Endothelial cell of umbilical vein (primary cell): ENCODE measurements around the gene ABI3BP. TPM values are rescaled to one million over a fixed set of nuclear protein-coding genes. Genes with fewer than 3 reads are reported as not detected.

Experiments
- BruUV-seq: library from RNA; stranded (reverse); fragments of 400-500 nt; replicated peaks from 2 replicates; lab custom pipeline; 2021; lab: Mats Ljungman, UMichigan
- CTCF ChIA-PET: fragments of 300-600, 350-600 bp; sonication (Branson Sonifier 250); formaldehyde crosslinking; loops from one replicate; lab custom pipeline; 2021; ENCODE audit warnings: antibody characterized with exemption, inconsistent platforms; lab: Charles Lee
- POLR2A ChIA-PET: fragments of 300-600, 350-600 bp; sonication (Branson Sonifier 250); formaldehyde crosslinking; loops from one replicate; lab custom pipeline; 2021; ENCODE audit warnings: antibody characterized with exemption, inconsistent platforms; lab: Charles Lee
- DNase-seq: peaks from one replicate; pipeline ENCODE4 v3.0.0-alpha.2; 2011; ENCODE audit warnings: low read depth, low spot score
- FAIRE-seq: peaks from 2 replicates; lab custom pipeline; 2011; peaks lifted over from hg19 to GRCh38; lab: Jason Lieb, UNC
- H2AFZ ChIP-seq: 2 replicates; pipeline ENCODE4 v1.6.0; 2012; ENCODE audit warnings: low read depth, low read length, control low read depth, inconsistent platforms
- H3K27ac ChIP-seq: 2 replicates; pipeline ENCODE4 v1.5.1; 2011; ENCODE audit warnings: low read depth, mild to moderate bottlenecking, control low read depth, low read length, moderate library complexity; ENCODE audit not compliant: insufficient read depth
- H3K27me3 ChIP-seq, 2 experiments: 2 replicates each; pipeline versions ENCODE4 v1.6.0 to v1.6.1; 2011; ENCODE audit warnings: low read length in 2 of 2, mixed read lengths in 1 of 2; ENCODE audit not compliant: control insufficient read depth in 2 of 2, insufficient read depth in 2 of 2
- H3K36me3 ChIP-seq, 2 experiments: 2 replicates in 1 of 2; 3 replicates in 1 of 2; pipeline ENCODE4 v1.5.1; 2011; ENCODE audit warnings: low read length in 2 of 2, mild to moderate bottlenecking in 1 of 2, moderate library complexity in 1 of 2; ENCODE audit not compliant: control insufficient read depth in 2 of 2, insufficient read depth in 2 of 2; ENCODE audit errors: extremely low read depth in 1 of 2
- H3K4me1 ChIP-seq: 3 replicates; pipeline ENCODE4 v1.5.1; 2011; ENCODE audit warnings: mild to moderate bottlenecking, low read length; ENCODE audit not compliant: control insufficient read depth, insufficient read depth; ENCODE audit errors: extremely low read depth
- H3K4me2 ChIP-seq: 2 replicates; pipeline ENCODE4 v1.6.1; 2011; ENCODE audit warnings: low read length, control low read depth, mixed read lengths; ENCODE audit not compliant: insufficient read depth
- H3K4me3 ChIP-seq, 3 experiments: fragments of 200-600 bp in 1 of 3; sonication (generic), shearing (Covaris generic) in 1 of 3; replicated peaks in 1 of 3; 2 replicates each; pipeline ENCODE4 v1.5.1; 2011 to 2016; ENCODE audit warnings: control low read depth in 3 of 3, low read length in 3 of 3, mild to moderate bottlenecking in 2 of 3, inconsistent platforms in 1 of 3, low read depth in 1 of 3, moderate library complexity in 1 of 3; ENCODE audit not compliant: insufficient read depth in 1 of 3
- H3K79me2 ChIP-seq: 2 replicates; pipeline ENCODE4 v1.6.0; 2012; ENCODE audit warnings: low read length, inconsistent platforms; ENCODE audit not compliant: control insufficient read depth, insufficient read depth
- H3K9ac ChIP-seq: replicated peaks from 2 replicates; pipeline ENCODE3; 2011; ENCODE audit warnings: low read length, control low read depth; ENCODE audit not compliant: insufficient read depth; ENCODE audit errors: extremely low read depth
- H3K9me1 ChIP-seq: replicated peaks from 3 replicates; pipeline ENCODE4 v1.6.0; 2011; ENCODE audit warnings: mild to moderate bottlenecking, low read length; ENCODE audit not compliant: control insufficient read depth, insufficient read depth; ENCODE audit errors: extremely low read depth
- H3K9me3 ChIP-seq: replicated peaks from 2 replicates; pipeline ENCODE4 v1.5.1; 2012; ENCODE audit warnings: low read length, inconsistent platforms; ENCODE audit not compliant: control insufficient read depth, insufficient read depth
- H4K20me1 ChIP-seq: replicated peaks from 2 replicates; pipeline ENCODE3; 2011; ENCODE audit warnings: mild to moderate bottlenecking, low read length; ENCODE audit not compliant: control insufficient read depth, insufficient read depth; ENCODE audit errors: extremely low read depth
- CTCF ChIP-seq, 2 donors: IDR thresholded peaks; 1 replicate in 1 of 2; 2 replicates in 1 of 2; pipeline ENCODE4 v1.5.1; 2011; ENCODE audit warnings: low read length in 2 of 2, mild to moderate bottlenecking in 2 of 2, moderate library complexity in 2 of 2, control low read depth in 1 of 2, inconsistent platforms in 1 of 2, low read depth in 1 of 2; ENCODE audit not compliant: insufficient read depth in 1 of 2; ENCODE audit errors: extremely low read depth in 1 of 2
- EZH2 ChIP-seq: IDR thresholded peaks from 2 replicates; pipeline ENCODE4 v1.6.1; 2012; ENCODE audit warnings: borderline replicate concordance, low read depth, mild to moderate bottlenecking, moderate library complexity, low read length, inconsistent platforms; ENCODE audit not compliant: severe bottlenecking
- FOS ChIP-seq: IDR thresholded peaks from 2 replicates; pipeline ENCODE4 v1.6.1; 2011; ENCODE audit warnings: mild to moderate bottlenecking, low read length, moderate library complexity, borderline replicate concordance; ENCODE audit not compliant: insufficient read depth
- GATA2 ChIP-seq: IDR thresholded peaks from 2 replicates; pipeline ENCODE4 v1.7.0; 2011; ENCODE audit warnings: low read depth, mild to moderate bottlenecking, moderate library complexity, mixed read lengths, low read length; ENCODE audit not compliant: insufficient read length, insufficient read depth
- JUN ChIP-seq: IDR thresholded peaks from 2 replicates; pipeline ENCODE4 v1.6.1; 2011; ENCODE audit warnings: borderline replicate concordance, low read depth; ENCODE audit not compliant: insufficient read length, insufficient read depth
- MYC ChIP-seq: IDR thresholded peaks from one replicate; pipeline ENCODE4 v1.6.1; 2011; ENCODE audit warnings: mild to moderate bottlenecking, low read depth, low read length
- POLR2A ChIP-seq: IDR thresholded peaks from 2 replicates; pipeline ENCODE4 v1.6.1; 2012; ENCODE audit warnings: low read depth, mild to moderate bottlenecking, control low read depth, low read length
- POLR2AphosphoS5 ChIP-seq: IDR thresholded peaks from 2 replicates; pipeline ENCODE4 v1.6.1; 2012; ENCODE audit warnings: low read depth, mild to moderate bottlenecking, control low read depth, low read length, moderate library complexity; ENCODE audit not compliant: insufficient read depth
- dilution Hi-C: fragments of 300-500 bp; cut with MboI; formaldehyde crosslinking; loops from one replicate; pipeline ENCODE4 v1.15.0; 2019; ENCODE audit warnings: low sequenced_read_pairs; ENCODE audit not compliant: extremely low pct_ligation_motif_present
- intact Hi-C: fragments of 100-400 bp; cut with micrococcal nuclease; formaldehyde crosslinking; loops from one replicate; pipeline ENCODE4 v1.10.0; 2022
- polyA plus RNA-seq, 4 experiments: library from polyadenylated mRNA; depleted of rRNA in 3 of 4; stranded (reverse) in 3 of 4; unstranded in 1 of 4; fragments of >200 nt; gene quantifications; 2 replicates each; pipeline versions ENCODE4 v1.2.1 to v1.2.3, GENCODE V29; 2011 to 2012; ENCODE audit warnings: missing spikeins in 1 of 4
- total RNA-seq: library from RNA; stranded (reverse); gene quantifications from 2 replicates; pipeline ENCODE4 v1.2.3, GENCODE V29; 2021
- TF ChIP-seq, protein P1 (sequence below): IDR thresholded peaks from 2 replicates; pipeline ENCODE4 v1.6.1; 2011; ENCODE audit not compliant: insufficient read depth, insufficient read length

Gene ABI3BP
- total and polyA plus RNA-seq, 2 donors (not counting 3 experiments of a cell fraction or from before 2014, with no cell fraction given): 78.1 to 106 TPM

GRCh38 chr3:100971798-100972197, 21.4 kb downstream of the ABI3BP start:
- H3K4me1 ChIP-seq: no peaks in the 10 kb centered on the region
- H4K20me1 ChIP-seq: no peaks in the 10 kb centered on the region
- DNase-seq (no peak), FAIRE-seq (peak; percentile 4)
- no TSS peak for BruUV-seq
- H3K9ac ChIP-seq: no peak overlapping the region
- H3K27ac ChIP-seq: no peak overlapping the region
- ChIA-PET CTCF (interaction anchor here (1.3 kb wide), 1 partner anchor 224 kb away, joined by 7 read pairs; no protein-coding TSS in a partner anchor), POLR2A (no interaction called here)
- H3K27me3 ChIP-seq: no peaks in the 10 kb centered on the region
- intact Hi-C loops: no loop called here
- no peaks in the 10 kb centered on the region for H3K36me3 ChIP-seq
- no peaks in the 10 kb centered on the region for H3K79me2 ChIP-seq
- H3K9me1 ChIP-seq: no peaks in the 10 kb centered on the region
- no peak for TF ChIP-seq CTCF (IDR thresholded peaks at IDR 0.05; ENCODE audit: extremely low read depth in 1 of 2, insufficient read depth in 1 of 2, low read depth in 1 of 2, low read length in 2 of 2)
- no peak for TF ChIP-seq POLR2A
- no peak for TF ChIP-seq POLR2AphosphoS5
- TF ChIP-seq FOS: no peak
- TF ChIP-seq GATA2: no peak
- TF ChIP-seq EZH2: no peak
- no peak for TF ChIP-seq JUN
- no peak for TF ChIP-seq MYC
- TF ChIP-seq, protein P1, sequence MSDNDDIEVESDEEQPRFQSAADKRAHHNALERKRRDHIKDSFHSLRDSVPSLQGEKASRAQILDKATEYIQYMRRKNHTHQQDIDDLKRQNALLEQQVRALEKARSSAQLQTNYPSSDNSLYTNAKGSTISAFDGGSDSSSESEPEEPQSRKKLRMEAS: no peak
- no peaks in the 10 kb centered on the region for H3K9me3 ChIP-seq
- no peak overlapping the region for H2AFZ ChIP-seq
- dilution Hi-C loops: no loop called here
- no peak overlapping the region for H3K4me3 ChIP-seq
- H3K4me2 ChIP-seq: no peak overlapping the region
